ENCODE measurements around the gene FBXO44.

DNA sequence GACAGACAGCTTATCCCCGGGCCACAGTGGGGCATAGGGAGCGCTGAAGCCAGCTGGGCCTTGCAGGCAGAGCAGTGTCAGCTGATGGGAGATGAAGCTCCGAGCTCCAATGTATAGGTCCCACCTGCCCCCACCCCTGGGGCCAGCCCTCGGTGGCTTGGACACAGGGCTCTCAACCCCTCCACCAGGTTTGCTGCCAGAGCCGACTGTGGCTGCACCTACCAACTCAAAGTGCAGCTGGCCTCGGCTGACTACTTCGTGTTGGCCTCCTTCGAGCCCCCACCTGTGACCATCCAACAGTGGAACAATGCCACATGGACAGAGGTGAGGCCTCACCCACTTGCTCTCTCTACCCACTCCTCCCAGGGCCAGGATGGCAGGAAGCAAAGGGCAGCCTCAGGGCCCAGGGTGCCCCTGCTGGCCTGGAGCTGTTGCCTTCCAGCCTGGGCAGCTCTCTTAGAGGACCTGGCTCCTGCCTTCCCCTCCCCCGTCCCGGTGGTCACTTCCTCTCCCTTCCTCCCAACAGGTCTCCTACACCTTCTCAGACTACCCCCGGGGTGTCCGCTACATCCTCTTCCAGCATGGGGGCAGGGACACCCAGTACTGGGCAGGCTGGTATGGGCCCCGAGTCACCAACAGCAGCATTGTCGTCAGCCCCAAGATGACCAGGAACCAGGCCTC is 18.6 kb downstream of the FBXO44 start:
- TF ChIP-seq, protein P1, sequence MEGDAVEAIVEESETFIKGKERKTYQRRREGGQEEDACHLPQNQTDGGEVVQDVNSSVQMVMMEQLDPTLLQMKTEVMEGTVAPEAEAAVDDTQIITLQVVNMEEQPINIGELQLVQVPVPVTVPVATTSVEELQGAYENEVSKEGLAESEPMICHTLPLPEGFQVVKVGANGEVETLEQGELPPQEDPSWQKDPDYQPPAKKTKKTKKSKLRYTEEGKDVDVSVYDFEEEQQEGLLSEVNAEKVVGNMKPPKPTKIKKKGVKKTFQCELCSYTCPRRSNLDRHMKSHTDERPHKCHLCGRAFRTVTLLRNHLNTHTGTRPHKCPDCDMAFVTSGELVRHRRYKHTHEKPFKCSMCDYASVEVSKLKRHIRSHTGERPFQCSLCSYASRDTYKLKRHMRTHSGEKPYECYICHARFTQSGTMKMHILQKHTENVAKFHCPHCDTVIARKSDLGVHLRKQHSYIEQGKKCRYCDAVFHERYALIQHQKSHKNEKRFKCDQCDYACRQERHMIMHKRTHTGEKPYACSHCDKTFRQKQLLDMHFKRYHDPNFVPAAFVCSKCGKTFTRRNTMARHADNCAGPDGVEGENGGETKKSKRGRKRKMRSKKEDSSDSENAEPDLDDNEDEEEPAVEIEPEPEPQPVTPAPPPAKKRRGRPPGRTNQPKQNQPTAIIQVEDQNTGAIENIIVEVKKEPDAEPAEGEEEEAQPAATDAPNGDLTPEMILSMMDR (IDR thresholded peaks at IDR 0.05; ENCODE audit: poor library complexity, severe bottlenecking): no peak
- TF ChIP-seq SMC3 (conservative IDR thresholded peaks at IDR 0.05; ENCODE audit: poor library complexity) (no peak), EZH2 (IDR thresholded peaks at IDR 0.05; ENCODE audit: borderline replicate concordance, insufficient read depth, low read length, poor library complexity, severe bottlenecking) (no peak)
